ENCODE results near the gene MRTFB. TPM values are rescaled to one million over a fixed set of nuclear protein-coding genes. Genes with fewer than 3 reads are reported as not detected.

MRTFB gene
- total RNA-seq, 1 experiment from 2014 or later = 71.5 TPM

DNA sequence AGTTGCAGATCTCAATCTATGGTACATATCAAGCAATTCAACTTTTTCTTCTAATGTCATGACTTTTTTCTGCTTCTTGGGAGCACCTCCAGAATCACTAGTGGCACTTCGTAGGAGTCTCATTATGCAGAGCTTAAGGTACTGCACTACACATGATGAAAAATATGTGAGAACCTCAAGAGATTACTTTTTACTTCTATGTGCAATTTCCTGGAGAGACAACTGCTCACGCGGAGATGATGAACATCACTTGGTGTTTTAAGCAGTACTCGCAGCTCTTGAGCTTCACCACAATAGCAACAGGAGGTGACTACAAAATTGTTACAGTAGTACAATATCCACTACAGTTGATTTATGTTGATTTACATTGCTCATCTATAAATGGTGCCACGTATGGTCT is 79.7 kb downstream of the MRTFB start:
- H3K4me1 ChIP-seq (replicated peaks; ENCODE audit: insufficient read depth) = peaks cover 12% of the 10 kb centered on the region
- ChIA-PET CTCF (no interaction called here), POLR2A (ENCODE audit: unreplicated experiment) (interaction anchor here (0.8 kb wide), 1 partner anchor 45 kb away, joined by 6 read pairs; no protein-coding TSS in a partner anchor)
- no peak for DNase-seq
- H3K79me2 ChIP-seq (ENCODE audit: low read depth) = no peaks in the 10 kb centered on the region; the same call in none of the 2 replicates
- H3K27me3 ChIP-seq (ENCODE audit: insufficient read depth, low read depth) = no peaks in the 10 kb centered on the region
- no peaks in the 10 kb centered on the region for H3F3A ChIP-seq (ENCODE audit: insufficient read depth, low read depth)
- no peaks in the 10 kb centered on the region for H3K9me2 ChIP-seq (ENCODE audit: insufficient read depth)
- H3K4me2 ChIP-seq = no peak overlapping the region
- no TSS peak for BruUV-seq (replicated peaks)
- intact Hi-C loops (cut with micrococcal nuclease; ENCODE audit: unreplicated experiment) = no loop called here
- 0 out of 2 replicates have a peak, but pooled peaks cover 3% of the 10 kb centered on the region for H4K20me1 ChIP-seq (ENCODE audit: insufficient read depth)
- no peak overlapping the region for H3K4me3 ChIP-seq
- no peak for TF ChIP-seq EZH2 (IDR thresholded peaks at IDR 0.05; ENCODE audit: low read depth)
- TF ChIP-seq, protein P1, sequence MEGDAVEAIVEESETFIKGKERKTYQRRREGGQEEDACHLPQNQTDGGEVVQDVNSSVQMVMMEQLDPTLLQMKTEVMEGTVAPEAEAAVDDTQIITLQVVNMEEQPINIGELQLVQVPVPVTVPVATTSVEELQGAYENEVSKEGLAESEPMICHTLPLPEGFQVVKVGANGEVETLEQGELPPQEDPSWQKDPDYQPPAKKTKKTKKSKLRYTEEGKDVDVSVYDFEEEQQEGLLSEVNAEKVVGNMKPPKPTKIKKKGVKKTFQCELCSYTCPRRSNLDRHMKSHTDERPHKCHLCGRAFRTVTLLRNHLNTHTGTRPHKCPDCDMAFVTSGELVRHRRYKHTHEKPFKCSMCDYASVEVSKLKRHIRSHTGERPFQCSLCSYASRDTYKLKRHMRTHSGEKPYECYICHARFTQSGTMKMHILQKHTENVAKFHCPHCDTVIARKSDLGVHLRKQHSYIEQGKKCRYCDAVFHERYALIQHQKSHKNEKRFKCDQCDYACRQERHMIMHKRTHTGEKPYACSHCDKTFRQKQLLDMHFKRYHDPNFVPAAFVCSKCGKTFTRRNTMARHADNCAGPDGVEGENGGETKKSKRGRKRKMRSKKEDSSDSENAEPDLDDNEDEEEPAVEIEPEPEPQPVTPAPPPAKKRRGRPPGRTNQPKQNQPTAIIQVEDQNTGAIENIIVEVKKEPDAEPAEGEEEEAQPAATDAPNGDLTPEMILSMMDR (conservative IDR thresholded peaks at IDR 0.05) = no peak
- H3K9me3 ChIP-seq (ENCODE audit: insufficient read depth, low read depth) = no peaks in the 10 kb centered on the region
- H3K27ac ChIP-seq = no peak overlapping the region
- H3K36me3 ChIP-seq (ENCODE audit: low read depth) = peaks cover 8% of the 10 kb centered on the region
- H2AFZ ChIP-seq = no peak overlapping the region

DNA sequence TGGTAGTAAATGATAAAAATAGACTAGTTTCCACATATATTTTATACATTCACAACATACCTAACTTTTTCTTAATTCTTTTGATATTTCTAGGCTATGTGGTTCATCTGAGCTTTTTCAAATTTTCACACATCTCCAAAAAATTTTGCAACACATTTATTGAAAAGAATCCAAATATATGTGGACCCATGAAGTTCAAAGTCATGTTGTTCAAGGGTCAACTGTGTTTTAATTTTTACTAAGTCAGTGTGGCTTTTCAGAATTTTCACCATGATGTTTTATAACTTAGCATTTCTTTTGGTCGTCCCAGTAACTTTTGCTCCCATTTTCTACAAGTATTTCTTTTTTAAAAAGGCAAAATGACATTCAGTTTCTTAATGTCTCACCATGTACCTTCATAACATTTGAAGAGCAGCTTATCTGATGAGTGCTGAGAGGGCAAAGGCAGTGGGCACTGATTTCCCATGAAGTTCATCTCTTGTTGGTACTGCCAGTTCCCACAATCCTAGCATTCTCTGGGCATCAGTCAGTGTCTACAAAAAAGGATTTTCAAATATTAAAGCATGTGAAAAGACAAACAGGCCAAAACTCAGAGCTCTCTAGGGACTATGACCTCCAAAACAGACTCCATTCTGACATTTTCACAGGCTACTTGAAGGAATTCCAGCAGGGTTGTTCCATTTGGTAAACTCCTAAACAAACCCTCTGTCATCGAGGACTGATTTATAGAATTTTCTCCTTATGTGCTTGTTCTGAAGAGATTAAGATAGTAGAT is 80.3 kb downstream of the MRTFB start:
- Histone ChIP-seq H3K36me3 (ENCODE audit: low read depth) (peaks cover 8% of the 10 kb centered on the region), H3F3A (ENCODE audit: insufficient read depth, low read depth) (no peaks in the 10 kb centered on the region), H3K4me1 (replicated peaks; ENCODE audit: insufficient read depth) (peaks cover 5% of the 10 kb centered on the region), H3K9me3 (ENCODE audit: insufficient read depth, low read depth) (no peaks in the 10 kb centered on the region), H3K4me3 (no peak overlapping the region), H3K79me2 (ENCODE audit: low read depth) (no peaks in the 10 kb centered on the region; the same call in 1 of the 2 replicates), H3K27ac (no peak overlapping the region), H2AFZ (no peak overlapping the region), H3K4me2 (no peak overlapping the region), H4K20me1 (ENCODE audit: insufficient read depth) (0 out of 2 replicates have a peak, but pooled peaks cover 3% of the 10 kb centered on the region), H3K9me2 (ENCODE audit: insufficient read depth) (no peaks in the 10 kb centered on the region), H3K27me3 (ENCODE audit: insufficient read depth, low read depth) (no peaks in the 10 kb centered on the region)
- CTCF ChIA-PET = no interaction called here
- intact Hi-C loops (cut with micrococcal nuclease; ENCODE audit: unreplicated experiment) = no loop called here
- TF ChIP-seq, protein P1 (conservative IDR thresholded peaks at IDR 0.05) = no peak
- no peak for TF ChIP-seq EZH2 (IDR thresholded peaks at IDR 0.05; ENCODE audit: low read depth)
- DNase-seq = no peak
- POLR2A ChIA-PET (ENCODE audit: unreplicated experiment) = interaction anchor here (0.6 to 0.7 kb wide), 2 partner anchors 47 to 137 kb away, joined by 3 read pairs; no protein-coding TSS in a partner anchor
- BruUV-seq (replicated peaks) = no TSS peak

DNA sequence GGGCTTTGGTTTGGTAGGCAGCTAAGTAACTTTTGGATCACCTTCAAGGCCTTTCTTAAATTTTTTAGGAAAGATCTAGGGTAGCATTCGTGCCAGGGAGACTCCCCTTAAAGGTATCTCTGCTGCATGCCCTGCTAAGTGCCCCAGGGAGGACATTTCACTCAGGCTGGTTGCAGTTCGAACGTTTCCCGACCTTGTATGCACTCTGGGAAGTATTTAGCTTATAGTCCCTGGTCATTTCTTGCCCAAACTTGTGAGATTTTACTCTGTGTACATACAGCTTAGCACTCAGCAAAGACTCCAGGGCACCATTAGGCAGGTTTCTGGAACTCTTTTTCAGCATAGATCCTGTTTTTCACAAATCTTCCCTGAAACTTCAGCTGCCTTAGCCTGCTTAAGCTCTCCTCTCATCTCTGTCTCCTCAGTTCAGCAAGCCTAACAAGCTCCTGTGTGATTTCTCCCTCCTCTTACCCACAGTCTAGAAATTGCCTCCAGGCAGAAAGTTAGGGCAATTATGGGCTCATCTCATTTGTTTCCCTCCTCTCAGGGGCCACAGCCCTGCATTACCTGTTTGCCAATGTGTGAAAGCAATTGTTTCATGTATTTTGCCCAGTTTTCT is 84.6 kb downstream of the MRTFB start:
- Histone ChIP-seq H3F3A (ENCODE audit: insufficient read depth, low read depth) (no peaks in the 10 kb centered on the region), H3K4me3 (no peak overlapping the region), H3K9me3 (ENCODE audit: insufficient read depth, low read depth) (no peaks in the 10 kb centered on the region), H3K27ac (no peak overlapping the region), H4K20me1 (ENCODE audit: insufficient read depth) (0 out of 2 replicates have a peak, but pooled peaks cover 3% of the 10 kb centered on the region), H3K36me3 (ENCODE audit: low read depth) (peaks cover 4% of the 10 kb centered on the region; the same call in 1 of the 2 replicates), H3K4me2 (no peak overlapping the region), H3K79me2 (ENCODE audit: low read depth) (no peaks in the 10 kb centered on the region; the same call in 1 of the 2 replicates), H2AFZ (no peak overlapping the region), H3K9me2 (ENCODE audit: insufficient read depth) (no peaks in the 10 kb centered on the region; the same call in 1 of the 2 replicates), H3K27me3 (ENCODE audit: insufficient read depth, low read depth) (no peaks in the 10 kb centered on the region), H3K4me1 (replicated peaks; ENCODE audit: insufficient read depth) (no peaks in the 10 kb centered on the region)
- no peak for DNase-seq
- ChIA-PET CTCF (no interaction called here), POLR2A (ENCODE audit: unreplicated experiment) (interaction anchor here (0.6 kb wide), 1 partner anchor 60 kb away, joined by 5 read pairs; no protein-coding TSS in a partner anchor)
- TF ChIP-seq, protein P1 (conservative IDR thresholded peaks at IDR 0.05) = no peak
- intact Hi-C loops (cut with micrococcal nuclease; ENCODE audit: unreplicated experiment) = no loop called here
- BruUV-seq (replicated peaks) = no TSS peak

Measured in PC-9 (cell line).